Activated CD8-positive, alpha-beta T cell treated with anti-CD3 and anti-CD28 coated beads for 36 hours (primary cell): ENCODE results near the gene PTPN7. TPM values are rescaled to one million over a fixed set of nuclear protein-coding genes. Genes with fewer than 3 reads are reported as not detected.
"Not testable (repeated sequence)": the region's sequence is repeated elsewhere in the genome, so short reads cannot be mapped to it uniquely, and the experiment has no call there.

Experiments used
- ATAC-seq: fragments of 200-7000 bp; cut with Tn5 transposase; one replicate; pipeline ENCODE4 v1.10.0; 2021; ENCODE audit warnings: mild to moderate bottlenecking, moderate library complexity
- CTCF ChIA-PET: fragments of 350-600 bp; sonication (Branson Sonifier 250); formaldehyde crosslinking; loops from one replicate; lab custom pipeline; 2021; ENCODE audit warnings: antibody characterized with exemption; lab: Charles Lee
- POLR2A ChIA-PET: fragments of 350-600 bp; sonication (Branson Sonifier 250); formaldehyde crosslinking; loops from one replicate; lab custom pipeline; 2021; ENCODE audit warnings: antibody characterized with exemption; lab: Charles Lee
- DNase-seq: peaks from one replicate; pipeline ENCODE4 v3.0.0-alpha.2; 2020
- H3K27ac Mint-ChIP-seq: one replicate; pipeline ENCODE4 v1.8.0; 2021; ENCODE audit warnings: mild to moderate bottlenecking, mixed read lengths
- H3K27me3 Mint-ChIP-seq: one replicate; pipeline ENCODE4 v1.8.0; 2021; ENCODE audit warnings: mixed read lengths
- H3K36me3 Mint-ChIP-seq: one replicate; pipeline ENCODE4 v1.8.0; 2021; ENCODE audit warnings: low read depth, mixed read lengths
- H3K4me1 Mint-ChIP-seq: one replicate; pipeline ENCODE4 v1.8.0; 2021; ENCODE audit warnings: low read depth, mixed read lengths
- H3K4me3 Mint-ChIP-seq: one replicate; pipeline ENCODE4 v1.8.0; 2021; ENCODE audit warnings: mild to moderate bottlenecking, moderate library complexity, mixed read lengths
- H3K9me3 Mint-ChIP-seq: one replicate; pipeline ENCODE4 v1.8.0; 2021; ENCODE audit warnings: mixed read lengths
- CTCF ChIP-seq: fragments of 200-600 bp; IDR thresholded peaks from one replicate; pipeline ENCODE4 v1.8.0; 2022; ENCODE audit warnings: antibody characterized with exemption, mild to moderate bottlenecking
- intact Hi-C: fragments of 100-400 bp; cut with micrococcal nuclease; formaldehyde crosslinking; loops from one replicate; pipeline ENCODE4 v1.10.0; 2022
- total RNA-seq, 2 experiments: library from RNA; stranded (reverse); gene quantifications; one replicate each; pipeline ENCODE4 v1.2.3, GENCODE V29; 2021

Gene PTPN7
- total RNA-seq, 2 experiments from 2014 or later, result 195 to 200 TPM

GRCh38 chr1:202145068-202145743 lies 15.2 kb downstream of the PTPN7 start:
- no peak for TF ChIP-seq CTCF

GRCh38 chr1:202144402-202145067 lies 15.9 kb downstream of the PTPN7 start, which contains the start of gene ARL8A:
TSS of gene ARL8A (minus strand) at chr1:202144737. CDS start at chr1:202144572, 165 bp downstream.
- TF ChIP-seq CTCF, result no peak
- intact Hi-C loops, result no loop called here
- Mint-ChIP-seq H3K27me3 (no peaks in the 10 kb centered on the region), H3K27ac (peak within 1 kb of the TSS; percentile 94), H3K9me3 (no peaks in the 10 kb centered on the region), H3K4me3 (peak within 1 kb of the TSS; percentile 95), H3K4me1 (peaks cover 34% of the 10 kb centered on the region), H3K36me3 (peaks cover 23% of the 10 kb centered on the region)
- POLR2A ChIA-PET, result interaction anchor here (0.6 to 7.7 kb wide), 4 partner anchors 15 to 190 kb away, joined by 4 to 124 read pairs (median 4); partner anchors contain the start of gene PTPN7
- ATAC-seq, result peak; percentile 69
- CTCF ChIA-PET, result interaction anchor here (2.1 to 5.4 kb wide), 3 partner anchors 10 to 15 kb away, joined by 17 to 38 read pairs (median 27); partner anchors contain the start of gene PTPN7
- peak; percentile 73 for DNase-seq

More at GRCh38 chr1:202145068-202145743, 15.2 kb downstream of the PTPN7 start:
- DNase-seq (peak; percentile 66), ATAC-seq (peak; percentile 59)
- Mint-ChIP-seq H3K4me3 (peak overlapping the region; percentile 95), H3K9me3 (no peaks in the 10 kb centered on the region), H3K27me3 (no peaks in the 10 kb centered on the region), H3K4me1 (peaks cover 34% of the 10 kb centered on the region), H3K27ac (peak overlapping the region; percentile 69), H3K36me3 (peaks cover 26% of the 10 kb centered on the region)
- ChIA-PET POLR2A (interaction anchor here (0.8 to 7.7 kb wide), 3 partner anchors 10 to 31 kb away, joined by 5 to 124 read pairs (median 5); partner anchors contain the start of gene PTPN7), CTCF (interaction anchor here (1.2 to 5.4 kb wide), 4 partner anchors 10 to 17 kb away, joined by 3 to 38 read pairs (median 17); partner anchors contain the start of gene PTPN7)
- intact Hi-C loops, result no loop called here

- no peaks in the 10 kb centered on the region for H3K27me3 Mint-ChIP-seq
- peak overlapping the region; percentile 94 for H3K27ac Mint-ChIP-seq
- CTCF ChIA-PET, result interaction anchor here (1.7 to 5.4 kb wide), 5 partner anchors 9 to 144 kb away, joined by 4 to 38 read pairs (median 17); partner anchors contain the start of gene PTPN7
- intact Hi-C loops, result no loop called here
- H3K9me3 Mint-ChIP-seq, result no peaks in the 10 kb centered on the region
- H3K4me1 Mint-ChIP-seq, result peaks cover 34% of the 10 kb centered on the region
- ATAC-seq, result peak; percentile 43
- peak overlapping the region; percentile 95 for H3K4me3 Mint-ChIP-seq
- peak; percentile 45 for DNase-seq
- POLR2A ChIA-PET, result interaction anchor here (0.6 to 7.7 kb wide), 4 partner anchors 16 to 675 kb away, joined by 3 to 124 read pairs (median 4); partner anchors contain the start of gene PTPN7
- peaks cover 19% of the 10 kb centered on the region for H3K36me3 Mint-ChIP-seq
- TF ChIP-seq CTCF, result no peak
Observed at GRCh38 chr1:202143768-202144401, 16.5 kb downstream of the PTPN7 start.

GRCh38 chr1:202143011-202143767 lies 17.2 kb downstream of the PTPN7 start:
- no peaks in the 10 kb centered on the region for H3K27me3 Mint-ChIP-seq
- H3K9me3 Mint-ChIP-seq, result no peaks in the 10 kb centered on the region
- peaks cover 17% of the 10 kb centered on the region for H3K36me3 Mint-ChIP-seq
- ChIA-PET CTCF (interaction anchor here (1.7 to 5.4 kb wide), 5 partner anchors 8 to 143 kb away, joined by 4 to 38 read pairs (median 17); partner anchors contain the start of gene PTPN7), POLR2A (interaction anchor here (0.6 to 7.7 kb wide), 4 partner anchors 8 to 675 kb away, joined by 3 to 124 read pairs (median 4); partner anchors contain the start of gene PTPN7)
- H3K27ac Mint-ChIP-seq, result peak overlapping the region; percentile 94
- peaks cover 34% of the 10 kb centered on the region for H3K4me1 Mint-ChIP-seq
- H3K4me3 Mint-ChIP-seq, result peak overlapping the region; percentile 95
- TF ChIP-seq CTCF, result no peak
- ATAC-seq, result peak; percentile 31
- intact Hi-C loops, result no loop called here
- DNase-seq, result peak; percentile 41

GRCh38 chr1:202141468-202141867 lies 18.9 kb downstream of the PTPN7 start:
- H3K27me3 Mint-ChIP-seq, H3K4me3 Mint-ChIP-seq, intact Hi-C loops, DNase-seq, H3K27ac Mint-ChIP-seq, ATAC-seq, H3K9me3 Mint-ChIP-seq: not testable (repeated sequence)
- POLR2A ChIA-PET, result interaction anchor here (7.7 kb wide), 1 partner anchor 18 kb away, joined by 124 read pairs; the partner anchor contains the start of gene PTPN7
- Mint-ChIP-seq H3K4me1 (peaks cover 31% of the 10 kb centered on the region), H3K36me3 (peaks cover 11% of the 10 kb centered on the region)
- CTCF ChIA-PET, result interaction anchor here (1.0 to 4.9 kb wide), 2 partner anchors 18 to 245 kb away, joined by 3 to 27 read pairs; partner anchors contain the start of gene PTPN7
